Activated CD4-positive, alpha-beta T cell treated with anti-CD3 and anti-CD28 coated beads, Interleukin-10, Interleukin-2, amounts not matched to agents 100 ng/mL and 50 ng/mL, durations not matched to agents 16 hours and 8 hours (primary cell): ENCODE data around the gene DIAPH3.

Experiments used
- DNase-seq: peaks from one replicate; pipeline ENCODE4 v3.0.0-alpha.2; 2020

Gene DIAPH3

DNA sequence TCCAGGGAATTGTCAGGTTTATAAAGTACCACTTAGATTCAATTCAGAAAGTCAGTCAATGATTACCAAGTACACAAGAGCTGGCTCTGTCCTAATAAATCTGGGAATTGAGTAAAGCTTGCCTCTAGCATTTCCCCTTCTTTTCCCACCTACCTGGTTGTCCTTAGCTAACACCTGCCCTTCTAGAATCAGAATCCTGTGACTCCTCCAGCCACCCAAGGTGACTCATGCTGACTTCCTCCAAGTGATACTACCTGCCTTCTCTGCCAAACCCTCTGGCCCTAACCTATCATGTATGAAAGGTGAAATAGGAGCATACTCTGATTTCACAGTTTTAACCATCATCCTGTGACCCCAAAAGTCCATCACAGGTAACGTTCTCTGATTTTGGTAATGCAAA, 151.2 kb downstream of the DIAPH3 start:
- DNase-seq = no peak

DNA sequence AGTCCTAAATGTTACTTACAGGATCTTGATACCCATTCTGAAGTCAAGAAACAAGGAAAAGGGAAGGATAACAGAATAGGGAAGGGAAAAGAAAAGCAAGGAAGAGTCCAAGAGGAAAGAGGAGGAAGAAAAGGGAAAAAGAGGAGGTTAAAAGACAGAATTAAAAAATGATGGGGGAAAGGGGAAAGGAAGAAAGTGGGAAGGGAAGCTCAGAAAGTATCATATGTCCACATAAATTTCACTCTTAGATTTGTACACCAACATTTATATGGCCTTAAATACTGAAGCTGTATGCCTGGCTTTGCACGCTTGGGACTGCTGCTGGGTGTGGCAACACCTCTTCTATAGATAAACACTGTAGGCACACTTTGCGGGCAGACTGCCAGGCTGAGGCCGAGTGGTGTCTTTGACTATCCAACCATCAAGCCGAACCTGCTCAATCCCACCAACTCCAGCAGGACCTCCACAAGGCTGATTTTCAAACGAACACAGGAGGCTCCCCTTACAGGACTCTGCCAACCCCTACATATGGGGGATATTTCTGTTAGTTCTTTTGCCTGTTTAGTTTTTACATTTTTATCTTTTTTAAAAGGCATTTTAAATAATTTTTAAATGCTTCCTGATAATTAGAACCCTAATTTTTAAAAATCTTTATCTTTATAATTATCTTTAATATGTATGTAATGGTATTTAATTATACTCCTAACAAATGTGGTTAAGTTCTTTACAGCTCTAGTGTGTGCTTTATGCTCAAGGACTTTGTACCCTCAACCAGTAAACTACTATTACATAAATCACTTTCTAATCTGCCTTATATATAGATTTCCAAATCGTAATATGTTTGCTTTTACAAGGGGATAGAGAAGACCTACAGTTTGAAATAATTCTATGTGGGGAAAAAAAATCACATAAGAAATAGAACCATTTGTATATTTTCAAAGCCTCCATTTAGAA, 154.2 kb downstream of the DIAPH3 start:
- DNase-seq = no peak

DNA sequence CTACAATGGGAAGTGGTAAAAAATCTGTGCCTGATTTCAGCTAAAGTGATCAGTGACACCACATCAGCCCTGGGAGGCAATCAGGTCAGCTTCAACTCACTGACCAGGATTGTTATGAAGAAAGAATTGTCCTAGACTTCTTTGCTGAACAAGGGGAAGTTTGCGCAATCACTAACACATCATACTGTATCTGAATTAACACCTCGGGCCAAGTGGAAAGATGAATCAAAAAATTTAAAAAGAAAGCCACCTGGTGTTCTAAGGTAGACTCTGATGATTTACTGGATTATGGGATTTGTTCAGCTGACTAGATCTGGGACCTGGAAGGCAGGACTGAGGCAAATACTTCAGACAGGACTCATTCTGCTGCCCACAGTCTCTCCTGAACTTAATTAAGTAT, 161.8 kb downstream of the DIAPH3 start:
- no peak for DNase-seq

DNA sequence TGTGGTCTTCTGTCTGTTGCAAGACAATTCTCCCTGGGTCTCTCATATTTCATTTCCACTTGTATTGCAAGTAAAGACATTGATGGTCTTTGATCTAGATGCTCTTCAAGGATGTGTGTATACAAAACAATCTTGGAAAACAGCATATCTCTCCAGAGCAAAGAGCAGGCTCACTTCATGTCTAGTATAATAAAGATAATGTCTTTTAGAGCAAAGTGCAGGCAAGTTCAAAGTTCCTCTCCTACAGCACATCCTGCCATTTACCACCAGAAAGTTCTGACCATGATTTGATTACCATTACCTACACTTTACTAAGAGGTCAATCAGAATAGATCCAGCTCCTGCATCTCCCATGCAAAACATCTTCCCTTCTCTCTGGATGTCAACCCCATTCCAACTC, 162.8 kb downstream of the DIAPH3 start:
- DNase-seq = no peak

DNA sequence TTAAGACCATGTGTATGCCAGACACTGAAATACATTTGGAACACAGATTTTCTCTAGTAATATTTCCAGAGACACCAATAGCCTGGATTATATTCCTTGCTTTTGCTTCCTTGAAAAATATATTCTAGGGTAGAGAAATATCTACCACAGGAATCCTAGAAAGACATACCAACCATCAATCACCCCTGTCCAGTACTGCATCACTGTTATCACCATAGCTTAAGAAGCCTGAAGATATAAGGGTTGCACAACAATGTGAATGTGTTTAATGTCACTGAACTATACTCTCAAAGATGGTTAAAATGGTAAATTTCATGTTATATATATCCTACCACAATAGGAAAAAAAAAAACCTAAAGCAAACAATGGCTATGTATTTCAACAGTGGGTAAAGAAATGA, 163.6 kb downstream of the DIAPH3 start:
- no peak for DNase-seq

DNA sequence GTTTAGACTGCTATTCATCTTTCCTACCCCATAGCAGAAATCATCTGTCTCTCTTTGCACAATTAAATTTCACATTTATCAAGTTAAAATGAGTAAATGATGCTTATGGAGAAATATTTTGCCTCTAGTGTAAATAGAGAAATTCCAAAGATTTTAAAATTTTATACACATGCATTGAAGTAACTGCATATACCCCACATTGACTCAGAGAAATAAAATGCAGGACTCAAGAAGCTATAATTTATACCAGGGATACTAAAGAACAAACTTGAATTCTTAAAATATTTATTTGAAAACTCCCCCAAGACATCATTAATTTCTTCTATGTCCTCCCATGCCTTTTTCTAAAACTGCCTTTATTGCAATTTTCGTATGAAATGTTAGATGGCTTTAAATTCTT, 165.8 kb downstream of the DIAPH3 start:
- DNase-seq = no peak

DNA sequence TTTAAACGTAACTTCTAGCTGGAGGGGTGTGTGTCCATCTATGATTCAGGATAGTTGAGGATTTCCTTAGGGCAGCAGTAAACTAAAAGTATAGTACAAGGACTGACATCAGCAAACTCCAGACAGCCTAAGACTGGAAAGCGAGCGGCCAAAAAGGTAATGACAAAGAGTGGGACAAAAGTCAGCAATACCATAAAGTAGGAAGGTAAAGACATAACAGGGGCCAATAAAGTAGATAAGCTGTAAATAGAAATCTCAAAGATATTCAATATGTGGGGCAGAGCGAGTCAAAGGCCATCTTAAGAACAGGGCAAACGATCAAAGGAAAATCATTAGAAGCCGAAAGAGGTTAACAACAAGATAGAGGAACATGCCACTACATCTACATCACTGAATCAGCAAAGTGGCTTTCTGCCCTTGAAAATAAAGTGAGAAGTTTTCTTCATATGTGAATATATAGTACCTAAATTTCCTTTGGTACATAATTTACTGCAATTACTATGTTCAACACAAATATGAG, 167.2 kb downstream of the DIAPH3 start:
- DNase-seq = no peak

DNA sequence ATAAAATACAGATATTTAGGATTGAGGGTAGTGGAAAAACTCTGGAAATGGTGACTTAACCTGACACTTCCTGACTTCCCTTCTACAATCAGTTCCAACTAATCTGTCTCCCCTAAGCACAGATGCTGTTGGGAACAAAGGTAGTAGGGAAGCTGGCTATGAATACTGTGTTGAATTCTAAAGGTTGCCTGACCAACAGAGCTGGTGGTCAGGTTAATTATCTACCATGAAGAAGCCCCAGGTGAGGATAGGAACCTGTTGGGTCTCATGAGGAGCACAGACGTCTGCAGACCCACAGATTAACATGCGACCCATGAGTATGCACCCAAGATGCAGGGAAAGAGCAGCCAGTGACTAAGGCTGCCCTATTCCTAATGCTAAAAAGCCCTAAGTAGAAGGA, 172.3 kb downstream of the DIAPH3 start:
- no peak for DNase-seq

DNA sequence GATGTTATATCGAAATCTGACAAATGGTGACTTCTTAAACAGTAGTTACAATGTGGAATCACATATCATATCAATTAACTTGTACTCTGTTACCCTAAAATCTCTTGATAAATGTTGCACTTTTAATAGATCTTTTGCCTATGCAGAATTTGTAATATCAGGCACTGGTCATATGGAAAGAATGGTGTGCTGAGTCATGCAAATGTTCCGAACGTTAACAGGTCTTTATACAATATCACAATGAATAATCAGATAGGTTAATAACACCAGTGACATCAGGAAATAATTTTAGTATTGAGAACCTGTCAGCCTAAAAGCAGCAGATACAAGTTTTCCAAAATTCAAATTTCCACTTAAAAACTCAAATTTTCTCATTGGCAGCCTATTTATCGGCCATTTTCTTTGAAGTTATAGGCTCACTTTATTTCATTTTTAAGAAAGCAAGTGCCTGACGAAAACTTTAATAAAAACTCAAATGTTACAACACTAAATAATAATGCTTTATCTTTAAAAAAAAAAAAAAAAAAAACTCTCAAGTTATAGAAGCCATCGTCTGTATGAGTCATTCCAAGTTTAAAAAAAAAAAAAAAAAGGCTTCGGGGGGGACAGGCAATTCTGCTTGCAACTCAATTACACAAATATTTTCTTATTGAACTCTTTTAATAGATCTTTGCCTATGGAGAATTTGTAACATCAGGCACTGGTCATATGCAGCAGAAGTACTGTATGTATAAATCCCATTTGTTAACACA, 180.9 kb downstream of the DIAPH3 start:
- DNase-seq = no peak

DNA sequence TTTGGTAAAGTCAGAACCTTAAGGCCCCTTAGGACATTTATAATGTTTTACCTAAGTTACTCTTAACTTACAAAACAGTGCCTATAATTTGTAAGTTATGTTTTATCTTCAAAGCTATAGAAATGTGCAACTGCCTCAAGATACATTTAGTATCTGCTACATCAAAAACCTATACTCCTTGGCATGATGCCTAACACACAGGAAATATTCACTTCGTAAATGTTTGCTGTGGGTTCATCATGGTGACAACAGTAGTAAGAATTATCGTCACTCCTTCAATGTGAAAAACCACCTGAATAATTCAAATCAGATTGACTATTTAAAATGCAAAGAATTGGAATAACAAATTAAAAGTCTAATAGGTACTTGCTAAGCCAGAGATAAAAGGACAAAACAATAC, 184.1 kb downstream of the DIAPH3 start:
- no peak for DNase-seq

DNA sequence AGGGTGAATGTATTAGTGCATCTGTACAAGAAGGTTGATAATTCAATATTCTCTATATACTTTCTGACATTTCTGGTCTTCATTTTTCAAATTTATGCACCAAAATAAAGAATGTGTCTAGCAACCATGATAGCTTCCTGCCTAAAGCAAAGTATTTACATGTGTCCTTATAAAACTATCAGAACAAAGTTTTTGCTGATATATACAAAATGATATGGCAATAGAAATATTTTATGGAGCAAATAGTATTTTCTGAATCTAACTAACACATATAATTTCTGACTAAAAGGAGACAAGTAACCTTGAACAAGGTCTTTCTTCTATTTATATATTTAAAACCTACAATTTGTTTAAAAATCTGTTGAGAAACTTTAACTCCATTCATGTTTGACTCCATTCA, 184.9 kb downstream of the DIAPH3 start:
- DNase-seq = no peak

DNA sequence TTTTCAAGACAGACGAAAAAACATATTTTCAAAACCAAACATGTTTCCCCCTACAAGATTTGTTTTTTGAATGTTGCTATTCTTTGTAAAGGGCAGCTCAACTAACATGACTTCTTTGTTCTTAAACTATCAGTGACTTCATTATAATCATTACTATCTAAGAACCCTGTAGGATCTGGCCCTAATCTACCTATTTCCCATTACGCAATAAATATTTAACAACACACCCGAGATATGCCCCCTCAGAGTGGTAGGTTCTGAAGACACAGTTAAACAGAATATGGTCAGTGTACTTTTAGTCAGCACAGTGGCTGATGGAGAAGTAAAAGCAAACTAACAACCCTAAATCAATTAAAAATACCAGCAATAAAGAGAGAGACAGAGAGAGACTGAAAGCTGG, 186.9 kb downstream of the DIAPH3 start:
- no peak for DNase-seq

DNA sequence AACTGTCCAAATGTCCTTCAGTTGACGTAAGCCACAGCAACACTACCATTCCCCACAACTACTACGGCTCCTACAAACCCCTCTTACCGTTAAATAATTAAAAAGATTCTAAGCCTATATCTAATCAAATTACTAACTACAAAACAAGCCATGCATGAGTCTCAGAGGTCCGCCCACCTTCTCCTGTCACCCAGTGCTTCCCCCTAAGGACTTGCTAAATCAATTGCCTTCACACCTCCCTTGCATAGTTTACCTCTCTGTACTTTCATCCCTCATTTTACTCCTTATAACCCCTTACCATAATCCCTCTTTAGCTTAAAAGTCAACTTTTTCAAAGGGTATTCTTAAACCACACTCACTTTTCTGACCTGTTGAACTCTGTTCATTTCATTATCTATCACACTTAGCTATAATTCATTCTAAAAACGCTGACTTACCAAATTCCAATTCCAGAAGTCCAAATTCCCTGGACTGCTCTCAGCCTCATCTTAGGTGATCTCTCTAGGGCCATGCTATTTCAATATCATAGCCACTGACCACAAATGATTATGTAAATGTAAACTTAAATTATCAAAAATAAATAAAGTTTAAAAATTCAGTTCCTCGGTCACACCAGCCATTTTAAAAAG, 187.8 kb downstream of the DIAPH3 start:
- DNase-seq = no peak

DNA sequence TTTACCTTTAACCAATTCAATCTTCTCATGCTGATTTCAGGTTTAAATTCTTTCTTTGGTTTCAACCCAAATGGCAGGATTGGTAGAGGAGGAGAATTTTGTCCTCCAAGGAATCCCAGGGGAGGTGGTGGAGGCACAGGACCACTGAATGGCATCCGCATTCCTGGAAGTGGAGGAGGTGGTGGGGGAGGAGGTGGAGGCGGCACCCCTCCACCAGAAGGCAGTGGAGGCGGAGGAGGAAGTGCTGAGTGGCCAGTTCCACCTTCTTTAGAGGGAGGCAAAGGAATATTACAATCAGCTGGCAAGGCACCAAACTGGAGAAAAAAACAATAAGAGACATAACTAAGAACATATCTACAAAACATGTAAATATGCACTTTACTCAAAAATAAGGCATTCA, 192.9 kb downstream of the DIAPH3 start:
- no peak for DNase-seq

DNA sequence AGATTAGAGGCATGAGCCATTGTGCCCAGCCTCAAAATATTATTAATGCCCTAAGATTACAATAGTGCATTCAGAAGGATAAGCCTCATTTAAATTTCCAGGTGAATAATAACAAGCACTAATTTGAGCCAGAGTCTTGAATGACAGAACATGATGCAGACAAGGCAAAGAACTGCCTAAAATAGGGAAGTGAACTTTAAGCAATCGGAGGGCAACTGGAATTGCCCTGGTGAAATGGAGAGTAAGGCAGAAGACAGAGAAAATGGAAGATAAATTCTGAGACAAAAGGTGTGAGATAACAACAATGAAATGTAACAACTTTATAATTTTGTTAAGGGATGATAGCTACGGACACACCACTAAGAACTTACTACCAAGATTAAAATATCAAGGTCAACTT, 199.9 kb downstream of the DIAPH3 start:
- DNase-seq = no peak

DNA sequence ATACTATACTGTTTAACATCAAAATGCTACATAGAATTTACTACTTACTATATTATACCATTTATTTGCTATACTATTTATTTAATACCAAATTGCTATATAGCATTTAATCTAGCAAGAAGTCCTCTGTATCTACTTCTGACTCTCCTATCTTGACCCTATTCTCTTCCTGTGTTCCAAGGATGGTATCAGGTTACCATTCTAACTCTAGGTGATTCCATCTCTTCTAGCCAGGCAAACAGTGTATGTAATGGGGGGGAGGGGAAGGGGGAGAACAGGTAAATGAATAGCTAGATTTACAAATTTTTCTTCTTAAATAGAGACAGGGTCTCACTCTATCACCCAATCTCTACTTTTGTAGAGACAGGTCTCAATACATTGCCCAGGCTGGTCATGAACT, 200.3 kb downstream of the DIAPH3 start:
- DNase-seq = no peak

DNA sequence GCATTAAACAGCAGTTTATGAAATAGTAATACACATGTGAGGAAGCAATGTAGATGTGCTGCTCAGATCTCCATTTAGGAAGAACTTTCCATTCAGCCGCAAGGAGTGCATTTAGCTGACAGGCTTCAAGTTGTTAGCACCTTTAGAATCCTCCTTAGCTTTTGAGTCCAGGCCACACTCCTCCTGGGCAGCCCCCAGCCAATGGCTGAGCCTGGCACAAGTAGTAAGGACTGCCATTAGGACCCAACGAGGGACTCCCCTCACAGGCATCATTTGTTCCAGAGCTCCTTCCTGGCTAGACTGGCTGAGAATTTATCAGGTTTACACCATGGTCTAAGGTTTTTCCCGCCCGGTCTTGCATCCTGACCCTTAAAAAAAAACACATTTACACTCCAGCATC, 201.4 kb downstream of the DIAPH3 start:
- no peak for DNase-seq

DNA sequence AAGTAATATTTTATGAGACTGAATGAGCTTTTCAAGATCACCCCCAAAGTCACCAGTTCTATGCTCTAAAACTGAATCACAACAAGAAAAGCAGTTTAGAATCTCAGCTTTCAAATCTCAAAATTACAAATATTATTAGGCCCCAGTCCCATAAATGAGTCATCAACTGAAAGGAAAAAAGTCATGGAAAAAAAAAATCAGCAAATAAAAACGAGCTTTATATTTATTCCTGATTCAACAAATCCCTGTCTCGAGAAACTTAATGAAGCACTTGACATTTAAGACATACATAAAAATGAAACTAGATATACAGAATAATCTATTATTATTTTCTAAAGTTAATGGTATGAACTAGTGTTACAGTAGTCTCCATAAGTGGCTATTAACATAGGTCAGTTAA, 203.0 kb downstream of the DIAPH3 start:
- no peak for DNase-seq

DNA sequence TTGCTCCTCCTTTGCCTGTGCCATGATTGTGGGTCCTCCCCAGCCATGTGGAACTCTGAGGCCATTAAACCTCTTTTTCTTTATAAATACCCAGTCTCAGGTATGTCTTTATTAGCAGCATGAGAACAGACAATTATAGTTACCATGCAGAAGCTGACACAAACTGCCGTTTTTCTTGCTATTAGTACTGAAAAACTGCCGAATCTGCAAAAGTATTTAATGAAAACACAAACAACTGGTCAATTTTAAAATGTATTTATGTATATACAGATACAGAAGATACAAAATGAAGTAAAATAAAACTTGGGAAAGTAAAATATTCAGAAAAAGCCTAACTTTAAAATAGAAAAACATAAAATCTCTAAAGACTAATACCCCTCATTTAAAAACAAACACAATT, 206.3 kb downstream of the DIAPH3 start:
- no peak for DNase-seq

DNA sequence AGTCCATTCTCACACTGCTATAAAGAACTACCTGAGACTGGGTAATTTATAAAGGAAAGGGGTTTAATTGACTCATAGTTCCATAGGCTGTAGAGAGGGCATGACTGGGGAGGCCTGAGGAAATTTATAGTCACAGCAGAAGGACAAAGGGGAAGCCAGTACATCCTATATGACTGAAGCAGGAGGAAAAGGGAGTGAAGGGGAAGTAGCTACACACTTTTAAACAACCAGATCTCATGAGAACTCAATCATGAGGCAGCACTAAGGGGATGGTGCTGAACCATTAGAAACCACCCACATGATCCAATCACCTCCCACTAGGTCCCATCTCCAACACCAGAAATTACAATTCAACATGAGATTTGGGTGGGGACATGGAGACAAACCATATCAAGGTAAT, 209.1 kb downstream of the DIAPH3 start:
- DNase-seq = no peak

DNA sequence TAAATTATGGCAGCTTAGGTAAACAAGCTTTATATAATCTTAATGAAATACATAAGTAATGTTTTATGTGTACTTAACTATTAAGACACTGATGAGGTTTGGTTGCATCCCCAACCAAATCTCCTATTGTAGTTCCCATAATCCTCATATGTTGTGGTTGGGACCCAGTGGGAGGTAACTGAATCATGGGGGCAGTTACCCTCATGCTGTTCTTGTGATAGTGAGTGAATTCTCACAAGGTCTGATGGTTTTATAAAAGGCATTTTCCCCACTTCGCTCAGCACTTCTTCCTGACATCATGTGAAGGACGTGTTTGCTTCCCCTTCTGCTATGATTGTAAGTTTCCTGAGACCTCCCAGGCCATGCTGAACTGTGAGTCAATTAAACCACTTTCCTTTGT, 212.7 kb downstream of the DIAPH3 start:
- DNase-seq = no peak

DNA sequence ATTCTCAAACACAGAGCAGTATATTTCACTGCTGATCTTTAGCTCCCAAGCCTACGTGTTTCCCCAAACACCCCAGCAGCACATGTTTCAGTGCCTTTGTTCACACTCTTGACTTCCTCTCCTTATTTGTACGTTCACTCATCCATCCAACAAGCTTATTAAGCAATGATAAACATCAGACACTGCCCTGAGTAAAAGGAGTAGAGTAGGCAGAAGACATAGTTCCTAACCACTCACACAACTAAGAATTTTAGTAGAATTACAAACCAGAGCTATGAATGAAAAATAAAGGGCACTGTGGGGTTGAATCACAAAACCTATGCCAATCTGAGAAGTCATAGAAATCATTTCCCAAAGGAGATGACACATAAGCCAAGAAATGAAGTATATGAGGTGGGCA, 213.5 kb downstream of the DIAPH3 start:
- no peak for DNase-seq

DNA sequence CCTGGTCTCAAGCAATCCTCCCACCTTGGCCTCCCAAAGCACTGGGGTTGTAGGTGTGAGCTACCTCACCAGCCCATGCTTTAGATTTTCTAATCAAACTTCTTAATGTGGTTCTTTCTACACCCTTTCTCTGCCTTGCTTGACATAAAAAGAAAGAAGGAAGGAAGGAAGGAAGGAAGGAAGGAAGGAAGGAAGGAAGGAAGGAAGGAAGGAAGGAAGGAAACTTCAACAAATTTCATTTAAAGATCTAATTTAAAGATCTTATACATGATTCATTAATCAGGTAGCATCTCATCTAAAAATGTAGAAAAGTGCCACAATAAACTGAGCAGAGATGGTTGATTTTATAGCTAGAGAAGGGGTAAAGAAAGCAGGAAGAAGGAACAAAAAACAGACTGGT, 215.0 kb downstream of the DIAPH3 start:
- DNase-seq = no peak

DNA sequence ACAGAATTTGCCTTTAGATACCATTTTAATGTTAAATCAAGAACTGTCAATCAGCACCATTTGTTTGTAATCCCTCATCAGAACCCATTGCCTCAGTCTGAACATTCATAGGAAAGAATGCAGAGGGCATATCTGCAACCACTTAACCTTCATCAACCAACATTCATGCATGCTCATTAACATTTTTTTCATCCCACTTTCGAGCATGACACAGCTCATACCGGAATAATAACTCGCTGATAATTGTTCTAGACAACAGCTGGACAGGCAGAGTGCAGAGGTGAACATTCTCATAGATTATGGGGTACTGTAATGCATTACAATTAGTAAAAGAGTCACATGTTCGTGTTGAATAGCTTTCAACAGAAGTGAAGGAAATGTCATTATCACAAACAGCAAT, 216.8 kb downstream of the DIAPH3 start:
- DNase-seq = no peak
